CD14-positive monocyte (primary cell): ENCODE measurements around the gene THBS3. TPM values are rescaled to one million over a fixed set of nuclear protein-coding genes. Genes with fewer than 3 reads are reported as not detected.
A peak's percentile ranks its signal among the peaks of the same experiment; 100 is the strongest.

Source experiments
- DNase-seq, 3 donors: peaks; one replicate each; pipeline ENCODE4 v3.0.0-alpha.2; 2011 to 2022
- H2AFZ ChIP-seq: 2 replicates; pipeline ENCODE4 v1.6.0; 2012; ENCODE audit warnings: mild to moderate bottlenecking, low read depth, low read length, inconsistent platforms; ENCODE audit not compliant: insufficient read depth, poor library complexity, severe bottlenecking
- H3K27ac ChIP-seq, 2 donors: 1 replicate in 1 of 2; 2 replicates in 1 of 2; pipeline ENCODE4 v1.5.1; 2012 to 2013; ENCODE audit warnings: low read length in 2 of 2, control low read depth in 1 of 2, inconsistent platforms in 1 of 2, low read depth in 1 of 2, mild to moderate bottlenecking in 1 of 2
- H3K27me3 ChIP-seq, 2 donors: one replicate each; pipeline versions ENCODE4 v1.6.0 to v1.6.1; 2011 to 2013; ENCODE audit warnings: low read length in 2 of 2; ENCODE audit not compliant: control insufficient read depth in 2 of 2, insufficient read depth in 2 of 2
- H3K36me3 ChIP-seq, 2 donors: replicated peaks in 1 of 2; 1 replicate in 1 of 2; 2 replicates in 1 of 2; pipeline versions ENCODE4 v1.5.1 to v1.6.1; 2012 to 2013; ENCODE audit warnings: low read length in 2 of 2, control low read depth in 1 of 2, inconsistent platforms in 1 of 2, mild to moderate bottlenecking in 1 of 2; ENCODE audit not compliant: insufficient read depth in 2 of 2, control insufficient read depth in 1 of 2
- H3K4me1 ChIP-seq, 2 donors: 1 replicate in 1 of 2; 2 replicates in 1 of 2; pipeline versions ENCODE4 v1.5.1 to v1.6.1; 2012 to 2013; ENCODE audit warnings: low read length in 2 of 2, control low read depth in 1 of 2, inconsistent platforms in 1 of 2, mild to moderate bottlenecking in 1 of 2, moderate library complexity in 1 of 2; ENCODE audit not compliant: insufficient read depth in 2 of 2, control insufficient read depth in 1 of 2
- H3K4me2 ChIP-seq: replicated peaks from 2 replicates; pipeline ENCODE3; 2012; ENCODE audit warnings: low read length, moderate library complexity, mild to moderate bottlenecking; ENCODE audit not compliant: poor library complexity, severe bottlenecking; ENCODE audit errors: extremely low read depth
- H3K4me3 ChIP-seq, 3 experiments: fragments of 200-600 bp in 1 of 3; sonication (generic) in 1 of 3; replicated peaks in 1 of 3; 1 replicate in 2 of 3; 2 replicates in 1 of 3; pipeline ENCODE4 v1.5.1; 2011 to 2013; ENCODE audit warnings: low read length in 3 of 3, mild to moderate bottlenecking in 3 of 3, control low read depth in 2 of 3, low read depth in 2 of 3, inconsistent platforms in 1 of 3, moderate library complexity in 1 of 3
- H3K79me2 ChIP-seq: 2 replicates; pipeline ENCODE4 v1.6.0; 2012; ENCODE audit warnings: mild to moderate bottlenecking, control low read depth, inconsistent platforms, low read length, moderate library complexity; ENCODE audit not compliant: insufficient read depth
- H3K9ac ChIP-seq: 2 replicates; pipeline ENCODE4 v1.6.0; 2017; ENCODE audit warnings: low read length, mild to moderate bottlenecking; ENCODE audit not compliant: insufficient read depth, poor library complexity, severe bottlenecking
- H3K9me3 ChIP-seq, 2 donors: replicated peaks in 1 of 2; 1 replicate in 1 of 2; 2 replicates in 1 of 2; pipeline versions ENCODE4 v1.5.1 to v1.6.1; 2012 to 2013; ENCODE audit warnings: low read length in 2 of 2, control low read depth in 1 of 2; ENCODE audit not compliant: control insufficient read depth in 1 of 2, insufficient read depth in 1 of 2
- H4K20me1 ChIP-seq: 2 replicates; pipeline ENCODE4 v1.6.0; 2012; ENCODE audit warnings: mild to moderate bottlenecking, low read length, control low read depth, moderate library complexity; ENCODE audit not compliant: insufficient read depth
- H3K27ac Mint-ChIP-seq, 7 donors: one replicate each; pipeline ENCODE4 v1.8.0; 2020; ENCODE audit warnings: mild to moderate bottlenecking in 7 of 7, mixed read lengths in 7 of 7, moderate library complexity in 6 of 7, inconsistent platforms in 2 of 7
- H3K27me3 Mint-ChIP-seq, 3 donors: one replicate each; pipeline ENCODE4 v1.8.0; 2021 to 2022; ENCODE audit warnings: low read depth in 3 of 3, mild to moderate bottlenecking in 3 of 3, mixed read lengths in 3 of 3, moderate library complexity in 3 of 3, inconsistent platforms in 1 of 3
- H3K36me3 Mint-ChIP-seq, 2 donors: one replicate each; pipeline ENCODE4 v1.8.0; 2020; ENCODE audit warnings: mixed read lengths in 2 of 2, inconsistent platforms in 1 of 2, mild to moderate bottlenecking in 1 of 2
- H3K4me1 Mint-ChIP-seq: one replicate; pipeline ENCODE4 v1.8.0; 2020; ENCODE audit warnings: mild to moderate bottlenecking, mixed read lengths
- H3K4me3 Mint-ChIP-seq, 2 donors: one replicate each; pipeline ENCODE4 v1.8.0; 2020; ENCODE audit warnings: mild to moderate bottlenecking in 2 of 2, mixed read lengths in 2 of 2, moderate library complexity in 1 of 2
- H3K9me3 Mint-ChIP-seq, 7 donors: one replicate each; pipeline ENCODE4 v1.8.0; 2020 to 2022; ENCODE audit warnings: mixed read lengths in 7 of 7, mild to moderate bottlenecking in 6 of 7, moderate library complexity in 6 of 7, inconsistent platforms in 2 of 7
- WGBS: methylation state at CpG from one replicate; pipeline ENCODE4 v1.1.5; 2013; ENCODE audit warnings: missing lambda C conversion rate; ENCODE audit not compliant: insufficient coverage; 5-methylcytosine and 5-hydroxymethylcytosine counted together
- intact Hi-C, 2 donors: fragments of 100-400 bp; cut with micrococcal nuclease; formaldehyde crosslinking; loops; one replicate each; pipeline versions ENCODE4 v1.15.0 to v1.15.1; 2023
- polyA plus RNA-seq, 3 donors: library from polyadenylated mRNA; depleted of rRNA in 1 of 3; unstranded in 2 of 3; stranded (reverse) in 1 of 3; fragments of 300-500 nt in 2 of 3; fragments of >200 nt in 1 of 3; fragmentation: Illumina TruSeq in 2 of 3; gene quantifications; 1 replicate in 2 of 3; 2 replicates in 1 of 3; pipeline ENCODE4 v1.2.3, GENCODE V29; 2012 to 2021
- TF ChIP-seq, protein P1 (sequence below): fragments of 200-600 bp; IDR thresholded peaks from one replicate; pipeline ENCODE4 v1.8.0; 2022; ENCODE audit warnings: antibody characterized with exemption, mild to moderate bottlenecking

THBS3 gene
- polyA plus RNA-seq, 3 donors = 3.2 to 50.7 (median 5.3) TPM

GRCh38 chr1:155179112-155180031, 28.3 kb downstream of the THBS3 start:
- Histone ChIP-seq H3K4me3 (no peak overlapping the region), H3K27ac (no peak overlapping the region), H3K36me3 (no peaks in the 10 kb centered on the region), H3K4me1 (peaks cover 22 to 28% of the 10 kb centered on the region in 2 donors), H4K20me1 (no peaks in the 10 kb centered on the region), H3K9me3 (no peaks in the 10 kb centered on the region), H3K27me3 (no peaks in the 10 kb centered on the region), H3K9ac (no peak overlapping the region), H3K79me2 (no peaks in the 10 kb centered on the region), H3K4me2 (peak overlapping the region; percentile 21), H2AFZ (no peak overlapping the region)
- intact Hi-C loops = no loop called here
- DNase-seq = peak in 1 of 3 donors; percentile 8
- TF ChIP-seq, protein P1, sequence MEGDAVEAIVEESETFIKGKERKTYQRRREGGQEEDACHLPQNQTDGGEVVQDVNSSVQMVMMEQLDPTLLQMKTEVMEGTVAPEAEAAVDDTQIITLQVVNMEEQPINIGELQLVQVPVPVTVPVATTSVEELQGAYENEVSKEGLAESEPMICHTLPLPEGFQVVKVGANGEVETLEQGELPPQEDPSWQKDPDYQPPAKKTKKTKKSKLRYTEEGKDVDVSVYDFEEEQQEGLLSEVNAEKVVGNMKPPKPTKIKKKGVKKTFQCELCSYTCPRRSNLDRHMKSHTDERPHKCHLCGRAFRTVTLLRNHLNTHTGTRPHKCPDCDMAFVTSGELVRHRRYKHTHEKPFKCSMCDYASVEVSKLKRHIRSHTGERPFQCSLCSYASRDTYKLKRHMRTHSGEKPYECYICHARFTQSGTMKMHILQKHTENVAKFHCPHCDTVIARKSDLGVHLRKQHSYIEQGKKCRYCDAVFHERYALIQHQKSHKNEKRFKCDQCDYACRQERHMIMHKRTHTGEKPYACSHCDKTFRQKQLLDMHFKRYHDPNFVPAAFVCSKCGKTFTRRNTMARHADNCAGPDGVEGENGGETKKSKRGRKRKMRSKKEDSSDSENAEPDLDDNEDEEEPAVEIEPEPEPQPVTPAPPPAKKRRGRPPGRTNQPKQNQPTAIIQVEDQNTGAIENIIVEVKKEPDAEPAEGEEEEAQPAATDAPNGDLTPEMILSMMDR = no peak
- Mint-ChIP-seq H3K4me1 (peaks cover 31% of the 10 kb centered on the region), H3K9me3 (no peaks in the 10 kb centered on the region), H3K4me3 (peak overlapping the region in 1 of 2 donors; percentile 68), H3K27ac (peak overlapping the region in 5 of 7 donors; percentile 2 to 81 (median 71)), H3K27me3 (peaks cover 2 to 18% (median 15%) of the 10 kb centered on the region in 3 donors), H3K36me3 (no peaks in the 10 kb centered on the region)
- 97% methylated on average over 30 of the region's 31 CpGs for WGBS

DNA sequence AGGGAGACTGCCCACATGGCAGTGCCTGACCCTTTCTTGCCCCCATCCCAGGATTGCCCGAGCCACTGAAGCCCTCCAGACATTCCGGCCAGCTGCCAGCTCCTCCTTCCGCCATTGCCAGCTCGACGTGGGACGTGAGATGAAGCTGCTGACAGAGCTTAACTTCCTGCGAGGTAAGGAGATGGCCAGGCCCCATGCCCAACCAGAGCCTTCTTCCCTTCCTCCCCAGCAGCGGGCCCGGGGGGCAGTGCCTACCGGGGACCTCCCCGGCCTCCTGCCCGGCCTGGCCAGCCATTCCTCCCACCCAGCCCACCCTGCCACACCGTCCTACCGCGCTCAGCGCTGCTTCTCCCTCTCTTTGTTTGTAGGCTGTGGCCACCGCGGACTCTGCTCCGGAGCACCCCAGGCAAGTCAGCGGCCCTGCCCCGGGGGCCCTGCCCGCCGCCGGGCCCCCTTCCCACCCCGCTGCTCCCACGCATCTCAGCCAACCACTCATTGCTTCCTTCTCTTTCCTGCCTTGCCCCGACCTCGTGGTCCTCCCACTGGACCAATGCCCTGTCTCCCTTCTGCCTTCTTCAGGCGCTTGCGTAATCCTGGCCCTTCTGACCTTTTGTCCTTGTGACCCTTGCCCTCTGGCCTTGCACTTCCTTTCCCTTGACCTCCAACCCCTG, 29.1 kb downstream of the THBS3 start:
- TF ChIP-seq, protein P1 = no peak
- Histone ChIP-seq H3K27me3 (no peaks in the 10 kb centered on the region), H3K79me2 (no peaks in the 10 kb centered on the region), H3K4me3 (no peak overlapping the region), H2AFZ (no peak overlapping the region), H3K4me1 (peaks cover 30 to 36% of the 10 kb centered on the region in 2 donors), H4K20me1 (no peaks in the 10 kb centered on the region), H3K36me3 (no peaks in the 10 kb centered on the region), H3K9ac (no peak overlapping the region), H3K4me2 (peak overlapping the region; percentile 21), H3K9me3 (no peaks in the 10 kb centered on the region), H3K27ac (no peak overlapping the region)
- no peaks in the 10 kb centered on the region for H3K9me3 Mint-ChIP-seq
- intact Hi-C loops = no loop called here
- peak overlapping the region; percentile 16 to 68 for H3K4me3 Mint-ChIP-seq
- peaks cover 37% of the 10 kb centered on the region for H3K4me1 Mint-ChIP-seq
- H3K36me3 Mint-ChIP-seq = no peaks in the 10 kb centered on the region
- DNase-seq = peak; percentile 47 to 75 (median 53)
- WGBS = 59% methylated on average over 27 of the region's 30 CpGs
- H3K27ac Mint-ChIP-seq = peak overlapping the region in 4 of 7 donors; percentile 52 to 81 (median 72)
- H3K27me3 Mint-ChIP-seq = peaks cover 4 to 23% (median 22%) of the 10 kb centered on the region in 3 donors
